ENCODE results near the gene TNKS2.

DNA sequence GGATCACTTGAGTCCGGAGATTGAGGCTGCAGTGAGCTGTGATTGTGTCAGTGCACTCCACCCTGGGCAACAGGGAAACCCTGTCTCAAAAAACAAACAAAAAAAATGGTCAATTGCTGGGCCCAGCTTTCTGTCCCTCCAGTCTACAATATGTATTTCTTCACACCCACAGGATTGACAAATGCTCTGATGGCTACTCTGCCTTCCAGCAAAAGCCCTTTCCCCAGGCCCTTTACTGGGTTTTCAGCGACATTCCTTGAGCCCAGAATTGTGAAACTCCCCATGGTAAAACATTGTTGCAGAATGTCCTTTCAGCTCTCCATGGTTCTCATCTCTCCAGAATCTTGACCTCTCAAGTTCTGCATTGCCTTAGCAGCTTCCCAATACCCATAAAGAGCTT is 23.7 kb upstream of the TNKS2 start:
- TF ChIP-seq, protein P1, sequence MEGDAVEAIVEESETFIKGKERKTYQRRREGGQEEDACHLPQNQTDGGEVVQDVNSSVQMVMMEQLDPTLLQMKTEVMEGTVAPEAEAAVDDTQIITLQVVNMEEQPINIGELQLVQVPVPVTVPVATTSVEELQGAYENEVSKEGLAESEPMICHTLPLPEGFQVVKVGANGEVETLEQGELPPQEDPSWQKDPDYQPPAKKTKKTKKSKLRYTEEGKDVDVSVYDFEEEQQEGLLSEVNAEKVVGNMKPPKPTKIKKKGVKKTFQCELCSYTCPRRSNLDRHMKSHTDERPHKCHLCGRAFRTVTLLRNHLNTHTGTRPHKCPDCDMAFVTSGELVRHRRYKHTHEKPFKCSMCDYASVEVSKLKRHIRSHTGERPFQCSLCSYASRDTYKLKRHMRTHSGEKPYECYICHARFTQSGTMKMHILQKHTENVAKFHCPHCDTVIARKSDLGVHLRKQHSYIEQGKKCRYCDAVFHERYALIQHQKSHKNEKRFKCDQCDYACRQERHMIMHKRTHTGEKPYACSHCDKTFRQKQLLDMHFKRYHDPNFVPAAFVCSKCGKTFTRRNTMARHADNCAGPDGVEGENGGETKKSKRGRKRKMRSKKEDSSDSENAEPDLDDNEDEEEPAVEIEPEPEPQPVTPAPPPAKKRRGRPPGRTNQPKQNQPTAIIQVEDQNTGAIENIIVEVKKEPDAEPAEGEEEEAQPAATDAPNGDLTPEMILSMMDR (IDR thresholded peaks at IDR 0.05) = no peak
- TF ChIP-seq POLR2AphosphoS5 (IDR thresholded peaks at IDR 0.05) = no peak

Measured in prostate gland (tissue), 2 donors.